ENCODE measurements around the gene HNRNPDL.
A peak's percentile ranks its signal among the peaks of the same experiment; 100 is the strongest.

The HNRNPDL gene

DNA sequence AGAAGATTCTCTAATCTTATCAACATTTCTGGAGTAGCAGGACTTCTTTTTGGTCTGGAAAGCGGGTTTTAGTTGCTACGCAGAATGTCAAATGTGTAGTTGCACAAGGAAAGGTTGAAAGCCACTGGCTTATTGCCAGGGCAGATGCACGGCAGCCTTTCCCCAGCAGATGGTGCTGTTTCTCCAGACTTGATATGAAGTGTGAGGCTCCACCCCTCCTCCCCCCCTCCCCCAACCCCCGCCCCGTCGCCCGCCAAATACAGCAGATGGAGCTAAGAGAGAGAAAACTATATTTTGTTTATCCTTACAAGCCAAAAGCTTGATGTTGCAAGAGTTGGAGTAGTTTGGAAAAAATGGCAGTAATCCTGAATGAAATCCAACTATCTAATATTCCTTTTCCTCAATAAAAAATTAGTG is 32.2 kb upstream of the HNRNPDL start:
- peaks cover 42 to 97% (median 86%) of the 10 kb centered on the region in 11 experiments for H3K36me3 ChIP-seq

GRCh38 chr4:82461710-82462109 is 31.4 kb upstream of the HNRNPDL start:
- H3K4me1 ChIP-seq = peaks cover 0 to 14% (median 4%) of the 10 kb centered on the region in 10 experiments; a peak in 7 of 20 replicates
- TF ChIP-seq Cebpa-rat (IDR thresholded peaks at IDR 0.05) = no peak

More for the DNA sequence above, 32.2 kb upstream of the HNRNPDL start:
- Histone ChIP-seq H3K27ac (no peak overlapping the region), H3K4me1 (peaks cover 0 to 14% (median 4%) of the 10 kb centered on the region in 10 experiments; a peak in 7 of 20 replicates), H3K4me3 (no peak overlapping the region), H3K27me3 (no peaks in the 10 kb centered on the region), H3K9ac (no peak overlapping the region), H4K20me1 (peaks cover 0 to 29% (median 15%) of the 10 kb centered on the region in 11 experiments; a peak in 11 of 22 replicates), H3K4me2 (no peak overlapping the region), H3K9me3 (replicated peaks in 1 of 11) (peaks cover 2 to 13% (median 7%) of the 10 kb centered on the region in 11 experiments)
- TF ChIP-seq Cebpa-rat (IDR thresholded peaks at IDR 0.05) = no peak

DNA sequence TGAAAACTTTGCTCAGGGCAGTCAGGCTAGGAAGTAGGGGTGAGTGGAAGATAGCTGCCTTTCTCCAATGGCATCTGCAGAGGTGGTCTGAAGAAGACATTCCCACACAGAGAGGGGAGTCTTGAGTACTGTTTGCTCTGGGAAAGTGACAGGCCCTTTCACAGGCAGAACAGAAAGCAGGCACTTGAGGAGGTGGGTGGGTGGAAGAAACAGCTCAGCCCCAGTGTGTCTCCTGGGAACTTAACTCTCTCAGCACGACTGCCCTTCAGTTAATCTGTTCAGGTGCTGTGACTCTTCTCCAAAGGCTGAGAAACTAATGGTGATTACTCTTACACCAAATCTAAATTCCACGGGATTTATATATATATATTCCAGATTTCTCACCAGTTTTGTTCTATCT is 28.5 kb upstream of the HNRNPDL start:
- Histone ChIP-seq H3K27ac (no peak overlapping the region), H3K9me3 (replicated peaks in 1 of 11) (no peaks in the 10 kb centered on the region), H3K9ac (peak overlapping the region in 2 of 11 experiments; percentile 7 to 33; a peak in 3 of 22 replicates), H3K4me3 (no peak overlapping the region), H3K4me1 (peaks cover 0 to 14% (median 0%) of the 10 kb centered on the region in 10 experiments; a peak in 6 of 20 replicates), H3K36me3 (peaks cover 70 to 97% (median 91%) of the 10 kb centered on the region in 11 experiments), H4K20me1 (peaks cover 0 to 52% (median 26%) of the 10 kb centered on the region in 11 experiments; a peak in 13 of 22 replicates), H3K27me3 (no peaks in the 10 kb centered on the region), H3K4me2 (0 out of 22 replicates have a peak overlapping the region, but pooled peaks of 1 of the 11 experiments have one; percentile 17)
- no peak for TF ChIP-seq Cebpa-rat (IDR thresholded peaks at IDR 0.05)

More at GRCh38 chr4:82461710-82462109, 31.4 kb upstream of the HNRNPDL start:
- no peak overlapping the region for H3K9ac ChIP-seq
- H4K20me1 ChIP-seq = peaks cover 0 to 33% (median 21%) of the 10 kb centered on the region in 11 experiments; a peak in 11 of 22 replicates
- peaks cover 0 to 6% (median under 1%) of the 10 kb centered on the region in 11 experiments; a peak in 5 of 22 replicates for H3K9me3 ChIP-seq (replicated peaks in 1 of 11)
- H3K27me3 ChIP-seq = no peaks in the 10 kb centered on the region
- H3K4me3 ChIP-seq = no peak overlapping the region
- peaks cover 47 to 97% (median 86%) of the 10 kb centered on the region in 11 experiments for H3K36me3 ChIP-seq
- H3K27ac ChIP-seq = no peak overlapping the region
- no peak overlapping the region for H3K4me2 ChIP-seq

GRCh38 chr4:82457266-82457665 is 27.0 kb upstream of the HNRNPDL start:
- Histone ChIP-seq H3K4me1 (peaks cover 0 to 14% (median 0%) of the 10 kb centered on the region in 10 experiments; a peak in 6 of 20 replicates), H3K36me3 (peaks cover 74 to 100% (median 95%) of the 10 kb centered on the region in 11 experiments), H3K9me3 (replicated peaks in 1 of 11) (no peaks in the 10 kb centered on the region), H3K4me3 (no peak overlapping the region), H3K27ac (no peak overlapping the region), H3K4me2 (no peak overlapping the region), H4K20me1 (peaks cover 0 to 67% (median 39%) of the 10 kb centered on the region in 11 experiments; a peak in 13 of 22 replicates), H3K9ac (0 out of 22 replicates have a peak overlapping the region, but pooled peaks of 1 of the 11 experiments have one; percentile 12), H3K27me3 (no peaks in the 10 kb centered on the region)
- TF ChIP-seq Cebpa-rat (IDR thresholded peaks at IDR 0.05) = no peak

GRCh38 chr4:82452026-82452425 is 21.8 kb upstream of the HNRNPDL start:
- peaks cover 10 to 86% (median 38%) of the 10 kb centered on the region in 11 experiments; a peak in 19 of 22 replicates for H4K20me1 ChIP-seq
- no peaks in the 10 kb centered on the region for H3K4me1 ChIP-seq
- H3K9me3 ChIP-seq (replicated peaks in 1 of 11) = no peaks in the 10 kb centered on the region
- H3K27me3 ChIP-seq = no peaks in the 10 kb centered on the region
- peaks cover 86 to 100% (median 98%) of the 10 kb centered on the region in 11 experiments for H3K36me3 ChIP-seq
- H3K27ac ChIP-seq = no peak overlapping the region
- TF ChIP-seq Cebpa-rat (IDR thresholded peaks at IDR 0.05) = no peak
- H3K9ac ChIP-seq = no peak overlapping the region
- H3K4me2 ChIP-seq = no peak overlapping the region
- H3K4me3 ChIP-seq = no peak overlapping the region

DNA sequence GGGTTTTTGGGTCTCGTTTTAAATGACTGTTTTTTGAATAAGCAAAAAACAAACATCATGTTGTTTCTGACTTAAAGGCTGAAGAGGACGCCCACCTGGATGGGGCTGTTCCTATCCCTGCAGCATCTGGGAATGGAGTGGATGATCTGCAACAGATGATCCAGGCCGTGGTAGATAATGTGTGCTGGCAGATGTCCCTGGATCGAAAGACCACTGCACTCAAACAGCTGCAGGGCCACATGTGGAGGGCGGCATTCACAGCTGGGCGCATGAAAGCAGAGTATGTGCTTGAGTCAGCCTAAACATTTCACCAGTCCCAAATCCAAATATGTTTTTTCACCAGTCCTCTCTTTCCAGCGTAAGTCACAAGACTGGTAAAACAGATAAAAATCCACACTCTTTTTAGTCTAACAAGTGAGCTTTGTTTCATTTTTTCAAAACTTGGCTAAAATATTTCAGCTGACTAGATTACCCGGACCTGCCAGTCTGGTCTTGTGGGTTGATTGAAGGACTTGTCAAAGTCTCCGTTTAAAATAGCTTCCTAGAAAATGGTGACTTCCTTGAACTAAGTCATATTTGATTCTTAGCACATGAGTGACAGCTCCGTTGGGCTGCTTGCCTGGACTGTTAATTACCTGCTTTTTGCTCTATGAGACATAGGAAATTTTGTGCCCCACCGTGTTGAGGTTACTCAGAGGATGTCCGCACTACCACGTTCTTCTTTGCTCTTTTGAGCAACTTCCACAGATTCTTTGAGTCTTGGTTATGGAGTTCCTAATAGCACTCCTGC is 20.9 kb upstream of the HNRNPDL start:
- H3K27me3 ChIP-seq = no peaks in the 10 kb centered on the region
- H4K20me1 ChIP-seq = peaks cover 12 to 94% (median 43%) of the 10 kb centered on the region in 11 experiments; a peak in 20 of 22 replicates
- no peaks in the 10 kb centered on the region for H3K9me3 ChIP-seq (replicated peaks in 1 of 11)
- H3K36me3 ChIP-seq = peaks cover 77 to 99% (median 92%) of the 10 kb centered on the region in 11 experiments
- H3K4me1 ChIP-seq = no peaks in the 10 kb centered on the region
- TF ChIP-seq Cebpa-rat (IDR thresholded peaks at IDR 0.05) = no peak
- H3K4me2 ChIP-seq = no peak overlapping the region
- H3K9ac ChIP-seq = no peak overlapping the region
- H3K27ac ChIP-seq = no peak overlapping the region
- H3K4me3 ChIP-seq = no peak overlapping the region

DNA sequence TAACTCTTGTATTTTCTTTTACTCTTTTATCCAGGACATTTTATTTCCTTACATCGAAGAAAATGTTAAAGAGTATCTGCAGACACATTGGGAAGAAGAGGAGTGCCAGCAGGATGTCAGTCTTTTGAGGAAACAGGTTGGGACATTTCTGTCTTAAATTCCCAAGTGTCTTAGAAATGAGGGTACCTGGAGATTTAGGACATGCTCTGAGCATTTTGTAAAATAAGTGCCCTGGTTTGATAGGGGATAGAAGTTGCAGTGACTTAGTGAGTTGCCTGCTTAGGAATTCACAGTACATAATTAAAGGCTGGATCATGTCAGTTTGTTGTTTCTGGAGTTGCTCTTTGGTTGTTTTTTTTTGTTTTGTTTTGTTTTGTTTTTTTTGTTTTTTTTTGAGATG is 17.6 kb upstream of the HNRNPDL start:
- H4K20me1 ChIP-seq = peaks cover 30 to 99% (median 60%) of the 10 kb centered on the region in 11 experiments; a peak in 21 of 22 replicates
- H3K4me2 ChIP-seq = no peak overlapping the region
- no peaks in the 10 kb centered on the region for H3K27me3 ChIP-seq
- H3K27ac ChIP-seq = no peak overlapping the region
- H3K36me3 ChIP-seq = peaks cover 62 to 99% (median 83%) of the 10 kb centered on the region in 11 experiments
- TF ChIP-seq Cebpa-rat (IDR thresholded peaks at IDR 0.05) = no peak
- H3K9me3 ChIP-seq (replicated peaks in 1 of 11) = no peaks in the 10 kb centered on the region; a peak in 1 of 22 replicates
- no peak overlapping the region for H3K4me3 ChIP-seq
- no peak overlapping the region for H3K9ac ChIP-seq
- H3K4me1 ChIP-seq = no peaks in the 10 kb centered on the region

GRCh38 chr4:82439088-82439487 is 8.8 kb upstream of the HNRNPDL start:
- peaks cover 21 to 100% (median 93%) of the 10 kb centered on the region in 11 experiments for H3K36me3 ChIP-seq
- H3K9ac ChIP-seq = no peak overlapping the region
- no peaks in the 10 kb centered on the region for H3K27me3 ChIP-seq
- H3K9me3 ChIP-seq (replicated peaks in 1 of 11) = peaks cover 0 to 7% (median 0%) of the 10 kb centered on the region in 11 experiments; a peak in 3 of 22 replicates
- H3K4me1 ChIP-seq = peaks cover 0 to 22% (median 11%) of the 10 kb centered on the region in 10 experiments; a peak in 9 of 20 replicates
- no peak overlapping the region for H3K27ac ChIP-seq
- H4K20me1 ChIP-seq = peaks cover 75 to 100% (median 98%) of the 10 kb centered on the region in 11 experiments; a peak in 21 of 22 replicates
- no peak for TF ChIP-seq Cebpa-rat (IDR thresholded peaks at IDR 0.05)
- no peak overlapping the region for H3K4me3 ChIP-seq
- H3K4me2 ChIP-seq = no peak overlapping the region
